OCI-LY3 (cell line): ENCODE results near the gene ERC2.

Source experiments
- H2AFZ ChIP-seq: fragments of 200-600, 300-600 bp; shearing (Covaris generic); 2 replicates; pipeline ENCODE4 v1.6.0; 2014; ENCODE audit warnings: antibody characterized with exemption, low read depth, low read length
- H3K27ac ChIP-seq: fragments of 200-600, 300-600 bp; sonication (generic); 2 replicates; pipeline ENCODE4 v1.5.1; 2014; ENCODE audit warnings: mild to moderate bottlenecking, low read length, moderate library complexity, mixed read lengths
- H3K27me3 ChIP-seq: fragments of 200-600, 300-600 bp; sonication (generic); 2 replicates; pipeline ENCODE4 v1.6.1; 2014; ENCODE audit warnings: low read depth, low read length, mixed read lengths
- H3K36me3 ChIP-seq: fragments of 200-600, 300-600 bp; sonication (generic); replicated peaks from 2 replicates; pipeline ENCODE3; 2014; ENCODE audit warnings: low read depth, low read length, mixed read lengths
- H3K4me1 ChIP-seq: fragments of 300-600, 200-600 bp; sonication (generic); 2 replicates; pipeline ENCODE4 v1.6.1; 2014; ENCODE audit warnings: low read length, mixed read lengths
- H3K4me2 ChIP-seq: fragments of 200-600, 300-600 bp; sonication (generic); 2 replicates; pipeline ENCODE4 v1.6.1; 2014; ENCODE audit warnings: low read length, mixed read lengths
- H3K4me3 ChIP-seq: fragments of 300-600, 200-600 bp; sonication (generic); 2 replicates; pipeline ENCODE4 v1.5.1; 2014; ENCODE audit warnings: antibody characterized with exemption, mild to moderate bottlenecking, low read length, moderate library complexity
- H3K79me2 ChIP-seq: fragments of 300-600, 200-600 bp; shearing (Covaris generic); 2 replicates; pipeline ENCODE4 v1.6.1; 2014; ENCODE audit warnings: mild to moderate bottlenecking, low read length, mixed read lengths
- H3K9ac ChIP-seq: fragments of 300-600, 200-600 bp; shearing (Covaris generic); 2 replicates; pipeline ENCODE4 v1.6.0; 2014; ENCODE audit warnings: mild to moderate bottlenecking, low read length, moderate library complexity
- H3K9me3 ChIP-seq: fragments of 200-600, 300-600 bp; shearing (Covaris generic); 2 replicates; pipeline ENCODE4 v1.6.1; 2014; ENCODE audit warnings: low read length, mixed read lengths; ENCODE audit not compliant: insufficient read depth
- H4K20me1 ChIP-seq: fragments of 200-600, 300-600 bp; sonication (generic); 2 replicates; pipeline ENCODE4 v1.6.1; 2016; ENCODE audit warnings: low read length, mixed read lengths; ENCODE audit not compliant: insufficient read depth
- CTCF ChIP-seq: fragments of 200-600, 300-600 bp; sonication (generic); IDR thresholded peaks from 2 replicates; pipeline ENCODE4 v1.5.1; 2014; ENCODE audit warnings: antibody characterized with exemption, low read length, low read depth
- EZH2phosphoT487 ChIP-seq: fragments of 200-600 bp; shearing (Covaris generic); IDR thresholded peaks from 2 replicates; pipeline ENCODE4 v1.6.1; 2018; ENCODE audit warnings: antibody characterized with exemption, mixed run types, low read depth

The ERC2 gene

GRCh38 chr3:55742022-55742831 is 726.0 kb downstream of the ERC2 start:
- H3K4me2 ChIP-seq = no peak overlapping the region
- no peak overlapping the region for H3K27ac ChIP-seq
- no peak for TF ChIP-seq CTCF
- no peak for TF ChIP-seq EZH2phosphoT487
- no peaks in the 10 kb centered on the region for H3K27me3 ChIP-seq
- no peaks in the 10 kb centered on the region for H3K79me2 ChIP-seq
- H3K36me3 ChIP-seq = no peaks in the 10 kb centered on the region
- H2AFZ ChIP-seq = no peak overlapping the region
- H3K4me1 ChIP-seq = no peaks in the 10 kb centered on the region
- H3K4me3 ChIP-seq = no peak overlapping the region
- no peak overlapping the region for H3K9ac ChIP-seq
- no peaks in the 10 kb centered on the region for H4K20me1 ChIP-seq
- H3K9me3 ChIP-seq = no peaks in the 10 kb centered on the region

- Histone ChIP-seq H3K4me2 (no peak overlapping the region), H3K27me3 (peaks cover 13% of the 10 kb centered on the region; the same call in 1 of the 2 replicates), H4K20me1 (no peaks in the 10 kb centered on the region), H3K9ac (no peak overlapping the region), H2AFZ (no peak overlapping the region), H3K79me2 (no peaks in the 10 kb centered on the region), H3K4me3 (no peak overlapping the region), H3K4me1 (no peaks in the 10 kb centered on the region), H3K9me3 (no peaks in the 10 kb centered on the region), H3K27ac (no peak overlapping the region), H3K36me3 (no peaks in the 10 kb centered on the region)
- no peak for TF ChIP-seq CTCF
- TF ChIP-seq EZH2phosphoT487 = no peak
Measured at GRCh38 chr3:55737186-55737585, 731.1 kb downstream of the ERC2 start.

- H3K4me3 ChIP-seq = no peak overlapping the region
- H3K4me2 ChIP-seq = no peak overlapping the region
- H3K9me3 ChIP-seq = no peaks in the 10 kb centered on the region
- H3K9ac ChIP-seq = no peak overlapping the region
- no peak overlapping the region for H2AFZ ChIP-seq
- H4K20me1 ChIP-seq = no peaks in the 10 kb centered on the region
- no peaks in the 10 kb centered on the region for H3K36me3 ChIP-seq
- no peak for TF ChIP-seq CTCF
- no peak for TF ChIP-seq EZH2phosphoT487
- H3K27ac ChIP-seq = no peak overlapping the region
- peaks cover 13% of the 10 kb centered on the region; the same call in 1 of the 2 replicates for H3K27me3 ChIP-seq
- H3K4me1 ChIP-seq = no peaks in the 10 kb centered on the region
- H3K79me2 ChIP-seq = no peaks in the 10 kb centered on the region
Measured at GRCh38 chr3:55735976-55736375, 732.3 kb downstream of the ERC2 start.

- Histone ChIP-seq H3K9ac (no peak overlapping the region), H3K79me2 (no peaks in the 10 kb centered on the region), H3K4me3 (no peak overlapping the region), H3K9me3 (no peaks in the 10 kb centered on the region), H3K4me2 (no peak overlapping the region), H3K36me3 (no peaks in the 10 kb centered on the region), H3K27ac (no peak overlapping the region), H2AFZ (no peak overlapping the region), H4K20me1 (no peaks in the 10 kb centered on the region), H3K4me1 (peaks cover 4% of the 10 kb centered on the region), H3K27me3 (peaks cover 13% of the 10 kb centered on the region; the same call in 1 of the 2 replicates)
- no peak for TF ChIP-seq EZH2phosphoT487
- TF ChIP-seq CTCF = no peak
Measured at GRCh38 chr3:55731741-55732140, 736.5 kb downstream of the ERC2 start.
